A172 (cell line): ENCODE measurements around the gene RPS29. TPM values are rescaled to one million over a fixed set of nuclear protein-coding genes. Genes with fewer than 3 reads are reported as not detected.
A peak's percentile ranks its signal among the peaks of the same experiment; 100 is the strongest.
"Not testable (repeated sequence)": the region's sequence is repeated elsewhere in the genome, so short reads cannot be mapped to it uniquely, and the experiment has no call there.

Experiments used
- DNase-seq: peaks from one replicate; pipeline ENCODE4 v3.0.0-alpha.2; 2015; ENCODE audit warnings: low spot score
- total RNA-seq: library from RNA; depleted of rRNA; stranded (reverse); fragments of >200 nt; shearing (Covaris generic); gene quantifications from 2 replicates; pipeline ENCODE4 v1.2.3, GENCODE V29; 2014

RPS29 gene
- total RNA-seq, 1 experiment from 2014 or later = 1,242 TPM

- DNase-seq = peak; percentile 55
Observed at GRCh38 chr14:49598485-49599300, 12.5 kb upstream of the RPS29 start, which contains the start of gene LRR1. Gene LRR1, plus strand, starts transcription at chr14:49598940. Its CDS starts 81 bp downstream, at chr14:49599021.

- DNase-seq = no peak
Observed at GRCh38 chr14:49598189-49598484, 12.0 kb upstream of the RPS29 start.

- DNase-seq = no peak
Observed at GRCh38 chr14:49594347-49595091, 8.3 kb upstream of the RPS29 start.

GRCh38 chr14:49593016-49593415 lies 6.8 kb upstream of the RPS29 start:
- DNase-seq = no peak

- DNase-seq = no peak
Observed at GRCh38 chr14:49589387-49589786, 3.2 kb upstream of the RPS29 start.

- DNase-seq = peak; percentile 65
Observed at GRCh38 chr14:49586673-49587460, 687 bp upstream of the RPS29 start.

GRCh38 chr14:49584981-49585640 lies 1.1 kb downstream of the RPS29 start:
- not testable (repeated sequence) for DNase-seq

- DNase-seq = no peak
Observed at GRCh38 chr14:49584058-49584457, 2.1 kb downstream of the RPS29 start.

- DNase-seq = no peak
Observed at GRCh38 chr14:49583629-49584028, 2.6 kb downstream of the RPS29 start.

GRCh38 chr14:49582113-49582977 lies 3.8 kb downstream of the RPS29 start:
- no peak for DNase-seq

- no peak for DNase-seq
Observed at GRCh38 chr14:49581209-49582112, 4.7 kb downstream of the RPS29 start.

- DNase-seq = no peak
Observed at GRCh38 chr14:49579841-49580240, 6.3 kb downstream of the RPS29 start.

- DNase-seq = no peak
Observed at GRCh38 chr14:49578141-49578540, 8.0 kb downstream of the RPS29 start.

GRCh38 chr14:49574038-49574437 lies 12.1 kb downstream of the RPS29 start:
- no peak for DNase-seq

GRCh38 chr14:49569281-49569680 lies 16.9 kb downstream of the RPS29 start:
- no peak for DNase-seq

- no peak for DNase-seq
Observed at GRCh38 chr14:49566714-49567113, 19.5 kb downstream of the RPS29 start.

- DNase-seq = no peak
Observed at GRCh38 chr14:49559979-49560768, 26.0 kb downstream of the RPS29 start.

- no peak for DNase-seq
Observed at GRCh38 chr14:49553892-49554291, 32.3 kb downstream of the RPS29 start.

- no peak for DNase-seq
Observed at GRCh38 chr14:49553106-49553505, 33.1 kb downstream of the RPS29 start.
